Measurements from ENCODE around the gene SOX5.
"Not testable (repeated sequence)": the region's sequence is repeated elsewhere in the genome, so short reads cannot be mapped to it uniquely, and the experiment has no call there.

Gene SOX5

GRCh38 chr12:23899434-23899833 lies 50.0 kb downstream of the SOX5 start:
- no peak for DNase-seq

GRCh38 chr12:23898121-23898520 lies 51.3 kb downstream of the SOX5 start:
- no peak for DNase-seq

DNA sequence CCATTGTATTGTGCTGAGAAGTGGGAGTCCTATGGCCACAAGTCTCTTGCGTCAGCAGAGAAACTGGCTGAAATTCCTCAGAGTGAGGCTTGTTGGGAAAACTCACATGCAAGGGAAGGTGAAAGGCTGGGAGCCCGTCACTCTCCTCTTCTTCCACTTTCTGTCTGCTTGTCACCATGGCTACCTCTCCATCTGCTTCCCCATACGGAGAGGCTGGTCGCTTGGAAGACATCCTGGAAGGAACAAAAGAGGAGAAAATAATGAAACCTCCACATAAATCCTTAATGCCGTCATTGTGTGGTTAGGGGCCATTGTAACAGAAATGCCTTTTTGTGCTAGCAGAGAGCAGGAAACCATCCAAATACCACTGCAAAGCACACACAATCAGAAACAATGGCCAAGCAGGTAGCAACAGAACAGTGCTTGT lies 53.7 kb downstream of the SOX5 start:
- no peak for DNase-seq

DNA sequence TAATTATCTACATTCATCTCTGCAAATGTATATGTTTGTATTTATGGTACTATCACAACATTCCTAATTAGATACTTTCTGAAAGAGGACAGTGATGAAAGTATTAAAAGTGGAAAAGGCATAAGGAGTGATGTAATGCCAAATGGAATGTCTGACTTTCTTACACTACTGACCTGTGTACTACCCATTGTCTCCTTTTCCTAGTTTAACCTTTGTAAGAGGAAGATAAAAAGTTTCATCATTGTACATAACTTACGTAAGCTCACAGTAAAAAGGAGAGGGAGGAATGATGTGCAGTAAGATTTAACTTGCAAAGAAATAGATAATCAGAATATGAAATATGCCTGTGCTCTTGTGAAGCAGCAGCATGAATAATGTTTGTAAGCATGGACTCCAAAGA lies 55.9 kb downstream of the SOX5 start:
- DNase-seq, result no peak

DNA sequence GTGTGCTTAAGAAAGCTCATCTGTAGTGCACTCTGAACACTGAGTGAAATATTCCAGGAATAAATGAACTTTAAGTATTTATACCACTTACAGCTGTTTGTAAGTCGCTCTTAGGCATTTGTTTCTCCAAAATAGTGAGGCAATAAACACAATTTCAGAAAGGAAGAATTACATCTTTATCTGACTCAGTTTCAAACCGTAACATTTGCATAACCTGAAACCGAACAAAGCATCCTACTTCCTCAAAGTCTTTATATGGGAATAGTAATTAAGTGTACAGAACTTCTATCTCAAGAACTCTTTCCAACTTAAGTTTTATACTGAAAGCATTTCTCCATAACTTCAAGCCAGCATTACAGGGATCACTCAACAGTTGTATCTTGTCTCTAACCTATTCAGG lies 58.4 kb downstream of the SOX5 start:
- no peak for DNase-seq

- DNase-seq, result no peak
Measured at GRCh38 chr12:23889069-23889440, 60.4 kb downstream of the SOX5 start.

DNA sequence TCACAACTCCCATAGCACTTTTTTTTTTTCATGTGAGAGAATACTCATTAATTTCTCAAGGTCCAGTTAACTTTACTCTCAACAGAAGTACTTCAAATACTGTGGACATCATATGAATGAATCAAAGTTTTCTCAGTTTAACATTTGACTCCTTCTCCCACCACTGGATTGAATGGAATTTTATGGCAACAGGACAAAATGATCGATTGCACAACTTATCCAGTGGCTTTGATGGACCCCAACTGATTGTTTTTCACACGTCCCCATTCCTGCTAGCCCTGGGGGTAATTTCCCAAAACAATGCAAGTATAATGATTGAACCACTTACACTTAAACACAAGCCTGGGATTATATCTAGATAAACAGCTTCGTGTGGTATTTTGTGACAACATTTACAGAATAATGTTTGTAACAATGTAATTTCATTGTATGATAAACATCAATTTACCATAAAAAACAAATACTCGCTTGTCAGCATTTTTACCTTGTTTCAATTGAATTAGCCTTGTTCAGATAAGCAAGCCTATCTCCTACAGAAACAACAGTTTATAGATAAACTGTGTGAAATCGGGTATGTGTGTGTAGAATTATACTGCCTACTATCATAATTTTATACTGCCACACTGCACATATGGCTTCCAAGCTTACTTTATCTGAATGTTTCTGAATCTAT lies 60.9 kb downstream of the SOX5 start:
- no peak for DNase-seq

- no peak for DNase-seq
Measured at GRCh38 chr12:23887055-23887835, 62.2 kb downstream of the SOX5 start.

DNA sequence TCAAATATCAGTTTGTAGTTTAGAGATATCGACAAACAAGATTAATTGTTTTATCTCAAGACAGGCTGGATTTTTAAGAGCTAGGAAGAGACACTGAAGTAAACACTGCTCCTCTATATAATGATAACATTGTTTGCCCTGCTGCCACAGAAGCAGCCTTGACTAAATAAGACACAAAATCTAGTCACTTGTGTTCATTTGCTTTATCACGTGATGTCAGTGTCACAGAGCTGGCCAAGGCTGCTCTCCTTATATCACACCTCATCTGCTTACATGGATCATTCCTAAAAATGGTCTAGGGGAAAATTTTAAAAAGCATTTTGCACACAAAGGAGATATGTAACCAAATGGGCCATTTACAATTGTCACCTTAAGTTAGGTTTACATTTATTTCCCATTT lies 64.1 kb downstream of the SOX5 start:
- no peak for DNase-seq

DNA sequence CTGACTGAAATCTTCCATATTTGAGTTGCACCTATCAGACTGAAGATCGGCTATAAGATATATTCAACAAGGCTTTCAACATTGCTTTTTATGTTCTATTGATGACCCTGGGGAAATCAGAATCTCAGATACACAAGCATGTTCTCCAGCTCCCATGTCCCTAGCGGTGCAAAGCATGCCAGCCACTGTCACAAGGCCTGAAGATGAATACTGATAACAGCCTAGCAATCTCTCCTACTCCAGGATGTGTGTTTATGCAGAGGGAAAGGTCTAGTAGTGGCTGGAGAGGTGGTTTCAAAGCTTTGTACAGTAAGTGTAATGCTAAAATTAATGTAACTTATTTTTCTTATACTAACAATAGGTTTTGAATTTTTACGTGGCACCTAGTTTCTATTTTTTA lies 64.6 kb downstream of the SOX5 start:
- DNase-seq, result no peak

GRCh38 chr12:23880988-23881387 lies 68.5 kb downstream of the SOX5 start:
- no peak for DNase-seq

GRCh38 chr12:23876618-23877017 lies 72.9 kb downstream of the SOX5 start:
- DNase-seq, result not testable (repeated sequence)

DNA sequence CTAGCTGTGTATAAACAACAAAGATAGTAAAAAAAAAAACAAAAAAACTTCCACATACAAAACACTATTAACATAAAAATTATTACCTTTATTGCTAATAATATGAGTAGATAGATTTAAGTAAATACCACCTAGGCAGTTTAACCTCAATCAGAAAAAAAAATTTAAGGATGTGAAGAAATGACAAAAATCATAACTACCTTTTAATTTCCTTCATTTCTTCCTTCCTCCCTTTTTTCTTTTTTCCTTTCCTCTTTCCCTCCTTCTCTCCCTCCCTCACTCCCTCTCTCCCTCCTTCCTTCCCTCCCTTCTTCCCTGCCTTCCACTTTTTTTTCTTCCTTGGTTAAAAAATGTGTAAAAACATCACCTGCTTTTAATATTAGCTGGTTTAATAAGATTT lies 81.7 kb downstream of the SOX5 start:
- no peak for DNase-seq

GRCh38 chr12:23862701-23863100 lies 86.8 kb downstream of the SOX5 start:
- DNase-seq, result no peak

GRCh38 chr12:23860019-23860418 lies 89.5 kb downstream of the SOX5 start:
- no peak for DNase-seq

DNA sequence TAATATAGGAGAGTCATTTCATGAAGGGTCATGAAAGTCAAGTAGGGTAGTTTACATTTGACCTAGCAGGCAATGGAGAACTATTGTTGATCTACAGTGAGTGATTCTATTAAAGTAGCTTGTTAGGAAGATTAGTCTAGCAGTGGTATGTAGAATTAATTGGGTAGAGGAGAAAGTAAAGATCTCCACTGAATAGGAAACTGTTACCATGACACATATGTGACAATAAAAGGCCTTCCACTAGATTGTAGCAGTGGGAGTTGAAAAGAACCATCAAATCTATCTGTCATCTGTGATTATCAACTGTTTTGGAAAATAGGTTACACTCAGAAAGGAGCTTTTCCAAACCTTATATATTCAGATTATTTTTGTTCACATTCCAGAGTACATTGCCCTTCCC lies 92.3 kb downstream of the SOX5 start:
- no peak for DNase-seq

GRCh38 chr12:23855813-23856212 lies 93.7 kb downstream of the SOX5 start:
- no peak for DNase-seq

DNA sequence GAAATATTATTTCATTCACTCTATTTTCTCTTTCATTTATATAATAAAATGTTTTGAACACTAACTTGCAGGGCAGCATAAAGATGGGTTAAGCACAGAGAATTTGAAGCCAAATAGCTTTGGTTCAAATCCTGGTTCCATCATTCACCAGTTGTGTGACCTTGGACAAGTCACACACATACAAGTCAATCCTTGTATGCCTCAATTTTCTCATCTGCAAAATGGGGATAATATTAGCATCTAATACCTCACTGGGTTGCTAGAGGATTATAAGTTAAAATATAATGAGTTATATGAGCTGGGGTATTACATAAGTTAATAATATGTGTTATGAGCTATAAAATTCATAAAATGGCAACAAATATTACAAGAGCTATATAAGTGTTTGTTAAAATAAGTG lies 94.9 kb downstream of the SOX5 start:
- DNase-seq, result no peak

DNA sequence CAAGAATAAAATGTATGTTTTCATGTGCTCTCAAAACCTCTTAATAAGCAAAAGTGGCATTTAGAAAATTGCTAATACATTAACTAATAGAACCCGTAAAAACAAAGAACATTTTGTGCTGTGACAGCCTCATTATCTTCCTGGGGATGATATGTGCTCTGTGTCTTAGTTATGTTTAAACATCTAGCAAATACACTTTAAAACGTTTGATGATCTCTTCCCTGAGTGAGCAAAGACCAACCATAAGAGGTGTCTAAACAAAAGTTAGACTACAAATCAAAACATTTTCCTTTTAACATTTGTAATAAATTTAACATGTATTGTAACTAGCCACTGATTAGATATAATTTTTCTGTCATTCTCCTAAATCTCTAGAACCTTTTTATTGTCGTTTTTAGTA lies 95.8 kb downstream of the SOX5 start:
- no peak for DNase-seq

- DNase-seq, result no peak
Measured at GRCh38 chr12:23851602-23852001, 97.9 kb downstream of the SOX5 start.

GRCh38 chr12:23847857-23848256 lies 101.6 kb downstream of the SOX5 start:
- no peak for DNase-seq

DNA sequence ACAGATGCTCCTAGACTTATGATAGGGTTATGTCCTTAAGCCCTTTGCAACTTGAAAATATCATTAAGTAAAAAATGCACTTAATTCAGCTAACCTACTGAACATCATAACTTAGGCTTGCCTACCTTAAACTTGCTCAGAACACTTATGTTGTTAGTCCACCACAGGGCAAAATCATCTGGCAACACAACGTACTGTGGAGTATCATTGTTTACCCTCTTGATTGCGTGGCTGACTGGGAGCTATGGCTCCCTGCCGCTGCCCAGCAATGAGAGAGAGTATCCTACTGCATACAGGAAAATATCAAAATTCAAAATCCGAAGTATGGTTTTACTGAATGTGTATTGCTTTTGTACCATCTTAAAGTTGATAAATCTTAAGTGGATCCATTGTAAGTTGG lies 105.5 kb downstream of the SOX5 start:
- no peak for DNase-seq

GRCh38 chr12:23834076-23834475 lies 115.4 kb downstream of the SOX5 start:
- DNase-seq, result no peak

DNA sequence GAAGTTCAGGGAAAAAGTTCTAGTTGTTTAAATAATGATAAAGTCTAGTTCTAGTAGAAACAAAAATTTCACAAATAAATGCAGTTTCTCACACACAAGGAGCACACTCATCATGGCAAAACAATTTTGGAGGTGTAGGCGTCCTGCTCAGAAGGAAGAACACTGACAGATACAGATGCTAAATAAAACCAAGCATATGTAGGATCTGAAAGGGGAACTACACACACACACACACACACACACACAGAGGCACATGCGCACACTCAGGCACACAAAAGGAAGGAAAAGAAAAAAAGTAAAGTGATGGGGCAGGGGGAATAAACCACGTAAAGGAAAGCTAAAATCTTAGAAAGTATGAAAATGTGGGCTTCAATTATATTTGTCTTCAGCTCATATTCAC lies 117.7 kb downstream of the SOX5 start:
- DNase-seq, result no peak

DNA sequence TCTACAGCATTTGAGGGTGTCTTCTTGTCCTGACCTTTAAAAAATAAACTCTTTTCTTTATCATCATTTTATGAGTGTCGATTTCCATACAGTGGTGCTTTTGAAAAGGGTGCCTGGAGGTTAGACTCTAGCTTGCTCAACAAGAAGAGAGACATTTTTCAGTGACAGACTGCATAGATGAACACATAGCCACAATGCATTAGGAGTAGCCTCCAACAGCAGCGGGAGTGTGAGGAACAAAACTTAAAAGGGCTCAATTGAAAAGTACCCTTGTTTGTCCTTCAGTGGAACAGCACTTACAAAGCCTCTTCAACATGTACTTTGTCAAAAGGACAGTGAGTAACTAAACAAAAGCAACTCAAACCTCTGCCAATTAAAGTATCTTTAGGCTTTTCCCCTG lies 119.3 kb downstream of the SOX5 start:
- no peak for DNase-seq
